ENCODE measurements around the gene SAP30BP. TPM values are rescaled to one million over a fixed set of nuclear protein-coding genes. Genes with fewer than 3 reads are reported as not detected.

The SAP30BP gene
- polyA plus RNA-seq, 1 donor (not counting 4 experiments of a cell fraction or from before 2014, with no cell fraction given): 99.0 TPM

DNA sequence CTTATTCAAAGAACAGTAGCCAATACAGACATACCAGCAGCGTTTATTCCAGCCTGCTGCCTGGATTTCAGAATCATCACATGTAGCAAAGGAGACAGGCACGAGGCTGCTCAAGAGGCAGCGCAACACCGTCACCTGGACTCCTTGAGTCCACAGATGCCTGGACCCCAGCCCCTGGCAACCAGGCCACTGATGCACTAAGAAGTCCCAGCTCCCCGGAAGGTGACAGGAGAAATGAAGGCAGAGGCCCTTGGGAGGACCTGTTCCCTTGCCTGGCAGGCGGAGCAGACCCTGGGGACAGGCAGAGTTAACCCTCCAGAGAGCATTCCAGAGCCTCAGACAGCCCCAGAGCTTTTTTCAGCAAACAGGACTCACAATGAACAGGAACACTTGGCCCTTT, 17.5 kb upstream of the SAP30BP start:
- no peak overlapping the region for H3K4me3 ChIP-seq (ENCODE audit: control insufficient read depth in 2 of 3, extremely low read depth in 1 of 3, insufficient read depth in 2 of 3, low read depth in 1 of 3, low read length in 3 of 3)
- H2AFZ ChIP-seq (ENCODE audit: control insufficient read depth, low read length): no peak overlapping the region
- dilution Hi-C loops (cut with MboI; ENCODE audit: extremely low pct_ligation_motif_present, low sequenced_read_pairs): no loop called here
- no peak overlapping the region for H3K27ac ChIP-seq (ENCODE audit: control insufficient read depth, insufficient read depth, low read length)
- H3K4me1 ChIP-seq (ENCODE audit: control insufficient read depth, extremely low read depth, insufficient read depth, low read length): peaks cover 22% of the 10 kb centered on the region
- FAIRE-seq: no peak
- no peak overlapping the region for H3K4me2 ChIP-seq (ENCODE audit: control insufficient read depth, extremely low read depth, insufficient read depth, low read depth, low read length)
- no peaks in the 10 kb centered on the region for H3K79me2 ChIP-seq (ENCODE audit: control insufficient read depth, insufficient read depth, low read length)
- DNase-seq (ENCODE audit: low read depth, low spot score): no peak
- peaks cover 2% of the 10 kb centered on the region for H3K9me1 ChIP-seq (ENCODE audit: control insufficient read depth, extremely low read depth, insufficient read depth, low read length)
- H4K20me1 ChIP-seq (ENCODE audit: control insufficient read depth, extremely low read depth, insufficient read depth, low read length): no peaks in the 10 kb centered on the region
- H3K9ac ChIP-seq (ENCODE audit: control insufficient read depth, extremely low read depth, insufficient read depth, low read length): no peak overlapping the region
- H3K9me3 ChIP-seq (ENCODE audit: control insufficient read depth, low read depth, low read length): no peaks in the 10 kb centered on the region
- H3K27me3 ChIP-seq (ENCODE audit: control insufficient read depth, extremely low read depth, insufficient read depth, low read length): no peaks in the 10 kb centered on the region
- peaks cover 16 to 26% of the 10 kb centered on the region in 2 experiments for H3K36me3 ChIP-seq (ENCODE audit: control insufficient read depth in 2 of 2, extremely low read depth in 1 of 2, insufficient read depth in 2 of 2, low read length in 2 of 2)
- TF ChIP-seq CTCF (optimal IDR thresholded peaks at IDR 0.05 in 1 of 3, IDR thresholded peaks at IDR 0.05 in 1 of 3, conservative IDR thresholded peaks at IDR 0.05 in 1 of 3; ENCODE audit: extremely low read depth in 1 of 3, insufficient read depth in 2 of 3, low read length in 3 of 3) (no peak), EZH2 (IDR thresholded peaks at IDR 0.05; ENCODE audit: low read length) (no peak)

DNA sequence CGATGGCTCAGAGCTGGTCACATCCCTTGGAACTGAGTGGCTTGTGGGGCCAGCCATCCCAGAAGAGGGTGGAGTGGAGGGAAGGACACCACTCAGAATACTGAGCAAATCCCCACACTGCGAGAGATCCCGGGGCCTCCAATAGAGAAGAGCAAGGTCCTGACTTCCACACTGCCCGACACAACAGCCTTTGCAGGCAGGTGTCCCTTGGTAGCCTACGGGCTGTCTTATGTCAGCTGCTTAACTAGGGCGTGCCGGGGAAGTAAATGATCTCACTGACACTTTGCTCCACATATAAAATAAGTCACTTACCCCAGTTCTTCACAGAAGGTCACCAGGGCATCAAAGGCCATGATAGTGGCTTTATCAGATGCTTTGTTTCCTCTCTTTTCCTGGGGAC, 16.3 kb upstream of the SAP30BP start:
- peaks cover 10% of the 10 kb centered on the region for H3K4me1 ChIP-seq (ENCODE audit: control insufficient read depth, extremely low read depth, insufficient read depth, low read length)
- no peak for TF ChIP-seq CTCF (optimal IDR thresholded peaks at IDR 0.05 in 1 of 3, IDR thresholded peaks at IDR 0.05 in 1 of 3, conservative IDR thresholded peaks at IDR 0.05 in 1 of 3; ENCODE audit: extremely low read depth in 1 of 3, insufficient read depth in 2 of 3, low read length in 3 of 3)
- no peak for TF ChIP-seq EZH2 (IDR thresholded peaks at IDR 0.05; ENCODE audit: low read length)
- FAIRE-seq (no peak), DNase-seq (ENCODE audit: low read depth, low spot score) (no peak)
- H3K4me3 ChIP-seq (ENCODE audit: control insufficient read depth in 2 of 3, extremely low read depth in 1 of 3, insufficient read depth in 2 of 3, low read depth in 1 of 3, low read length in 3 of 3): no peak overlapping the region
- H3K27me3 ChIP-seq (ENCODE audit: control insufficient read depth, extremely low read depth, insufficient read depth, low read length): no peaks in the 10 kb centered on the region
- peaks cover 2% of the 10 kb centered on the region for H3K9me1 ChIP-seq (ENCODE audit: control insufficient read depth, extremely low read depth, insufficient read depth, low read length)
- H3K36me3 ChIP-seq (ENCODE audit: control insufficient read depth in 2 of 2, extremely low read depth in 1 of 2, insufficient read depth in 2 of 2, low read length in 2 of 2): peaks cover 16 to 26% of the 10 kb centered on the region in 2 experiments
- H2AFZ ChIP-seq (ENCODE audit: control insufficient read depth, low read length): no peak overlapping the region
- H3K4me2 ChIP-seq (ENCODE audit: control insufficient read depth, extremely low read depth, insufficient read depth, low read depth, low read length): no peak overlapping the region
- no peaks in the 10 kb centered on the region for H3K9me3 ChIP-seq (ENCODE audit: control insufficient read depth, low read depth, low read length)
- no peak overlapping the region for H3K27ac ChIP-seq (ENCODE audit: control insufficient read depth, insufficient read depth, low read length)
- no peaks in the 10 kb centered on the region for H4K20me1 ChIP-seq (ENCODE audit: control insufficient read depth, extremely low read depth, insufficient read depth, low read length)
- dilution Hi-C loops (cut with MboI; ENCODE audit: extremely low pct_ligation_motif_present, low sequenced_read_pairs): no loop called here
- H3K79me2 ChIP-seq (ENCODE audit: control insufficient read depth, insufficient read depth, low read length): no peaks in the 10 kb centered on the region
- H3K9ac ChIP-seq (ENCODE audit: control insufficient read depth, extremely low read depth, insufficient read depth, low read length): no peak overlapping the region

All from keratinocyte (primary cell).